Suppressor macrophage treated with lipopolysaccharide for 4 hours (primary cell): ENCODE measurements around the gene ZFP36L1.

ENCODE experiments used
- DNase-seq: peaks from one replicate; pipeline ENCODE4 v3.0.0-alpha.2; 2020

Gene ZFP36L1

GRCh38 chr14:68815298-68816182, 22.7 kb upstream of the ZFP36L1 start:
- DNase-seq: no peak

GRCh38 chr14:68814539-68815297, 21.9 kb upstream of the ZFP36L1 start:
- peak; percentile 56 for DNase-seq

GRCh38 chr14:68814238-68814538, 21.3 kb upstream of the ZFP36L1 start:
- no peak for DNase-seq

- DNase-seq: no peak
These were observed 20.5 kb upstream of the ZFP36L1 start for GRCh38 chr14:68813318-68813838.

- DNase-seq: no peak
These were observed 18.3 kb upstream of the ZFP36L1 start for GRCh38 chr14:68811171-68811570.

GRCh38 chr14:68810173-68811153, 17.6 kb upstream of the ZFP36L1 start:
- DNase-seq: no peak

- no peak for DNase-seq
These were observed 16.7 kb upstream of the ZFP36L1 start for GRCh38 chr14:68809524-68809923.

GRCh38 chr14:68808696-68809480, 16.0 kb upstream of the ZFP36L1 start:
- DNase-seq: no peak

GRCh38 chr14:68807987-68808386, 15.1 kb upstream of the ZFP36L1 start:
- DNase-seq: no peak

- peak; percentile 75 for DNase-seq
These were observed 14.3 kb upstream of the ZFP36L1 start for GRCh38 chr14:68807148-68807600.

GRCh38 chr14:68806526-68807147, 13.8 kb upstream of the ZFP36L1 start:
- peak; percentile 66 for DNase-seq

- no peak for DNase-seq
These were observed 12.5 kb upstream of the ZFP36L1 start for GRCh38 chr14:68805414-68805813.

- no peak for DNase-seq
These were observed 8.8 kb upstream of the ZFP36L1 start for GRCh38 chr14:68801631-68802030.

GRCh38 chr14:68800953-68801352, 8.1 kb upstream of the ZFP36L1 start:
- no peak for DNase-seq

GRCh38 chr14:68800390-68800789, 7.5 kb upstream of the ZFP36L1 start:
- DNase-seq: no peak

GRCh38 chr14:68798621-68799020, 5.8 kb upstream of the ZFP36L1 start:
- DNase-seq: no peak

- no peak for DNase-seq
These were observed 4.3 kb upstream of the ZFP36L1 start for GRCh38 chr14:68797121-68797670.

- no peak for DNase-seq
These were observed 3.7 kb upstream of the ZFP36L1 start for GRCh38 chr14:68796418-68797101.

- DNase-seq: peak; percentile 92
These were observed 2.9 kb upstream of the ZFP36L1 start for GRCh38 chr14:68795597-68796417.
